GM12878 (cell line): ENCODE results near the gene PRKAR1A. TPM values are rescaled to one million over a fixed set of nuclear protein-coding genes. Genes with fewer than 3 reads are reported as not detected.

Experiments used
- ATAC-seq: fragments of 200-7000 bp; cut with Tn5 transposase; 3 replicates; pipeline ENCODE4 v1.9.1; 2020; ENCODE audit warnings: mild to moderate bottlenecking, moderate library complexity
- BruUV-seq: library from RNA; stranded (reverse); fragments of 400-500 nt; replicated peaks from 2 replicates; lab custom pipeline; 2021; lab: Mats Ljungman, UMichigan
- CTCF ChIA-PET: fragments of 300-600 bp; sonication (Branson Sonifier 250); formaldehyde crosslinking; extraction: SDS; loops from one replicate; lab custom pipeline; 2021; ENCODE audit warnings: inconsistent platforms; lab: Yijun Ruan, JAX
- POLR2A ChIA-PET: fragments of 350-600 bp; formaldehyde crosslinking; extraction: SDS; loops from one replicate; lab custom pipeline; 2021; ENCODE audit warnings: inconsistent platforms; lab: Charles Lee
- RAD21 ChIA-PET: fragments of 300-600 bp; sonication (Branson Sonifier 250); formaldehyde crosslinking; loops from one replicate; lab custom pipeline; 2023; ENCODE audit warnings: antibody characterized with exemption; ENCODE audit not compliant: unreplicated experiment; lab: Charles Lee
- SMC1A ChIA-PET: fragments of 300-600 bp; sonication (Branson Sonifier 250); formaldehyde crosslinking; loops from one replicate; lab custom pipeline; 2023; ENCODE audit not compliant: unreplicated experiment, uncharacterized antibody; lab: Charles Lee
- DNase-seq: peaks from one replicate; pipeline ENCODE4 v3.0.0-alpha.2; 2011; ENCODE audit warnings: low read depth, low spot score
- FAIRE-seq: peaks from 3 replicates; lab custom pipeline; 2011; peaks lifted over from hg19 to GRCh38; lab: Jason Lieb, UNC
- H2AFZ ChIP-seq: 2 replicates; pipeline ENCODE4 v1.6.0; 2011; ENCODE audit warnings: low read depth, low read length, control low read depth; ENCODE audit not compliant: control insufficient read depth
- H3K27ac ChIP-seq: 2 replicates; pipeline ENCODE4 v1.5.1; 2011; ENCODE audit warnings: control low read depth; ENCODE audit not compliant: control insufficient read depth, insufficient read depth
- H3K27me3 ChIP-seq, 2 experiments: replicated peaks in 1 of 2; 2 replicates each; pipeline versions ENCODE4 v1.6.0 to v1.6.1; 2011; ENCODE audit warnings: low read length in 1 of 2; ENCODE audit not compliant: control insufficient read depth in 2 of 2, insufficient read depth in 2 of 2
- H3K36me3 ChIP-seq, 2 experiments: 2 replicates each; pipeline ENCODE4 v1.5.1; 2011; ENCODE audit warnings: low read length in 1 of 2; ENCODE audit not compliant: control insufficient read depth in 2 of 2, insufficient read depth in 2 of 2
- H3K4me1 ChIP-seq: 2 replicates; pipeline ENCODE4 v1.6.1; 2011; ENCODE audit warnings: mild to moderate bottlenecking, low read length, moderate library complexity, mixed read lengths; ENCODE audit not compliant: control insufficient read depth, insufficient read depth
- H3K4me2 ChIP-seq: 2 replicates; pipeline ENCODE4 v1.6.0; 2011; ENCODE audit warnings: control low read depth; ENCODE audit not compliant: control insufficient read depth, insufficient read depth
- H3K4me3 ChIP-seq: fragments of 200-600 bp; sonication (generic); 2 replicates; pipeline ENCODE4 v1.5.1; 2016
- H3K79me2 ChIP-seq: 2 replicates; pipeline ENCODE4 v1.6.0; 2011; ENCODE audit warnings: low read length; ENCODE audit not compliant: control insufficient read depth, insufficient read depth
- H3K9ac ChIP-seq: 2 replicates; pipeline ENCODE4 v1.8.0; 2011; ENCODE audit warnings: low read length, control low read depth, mixed read lengths; ENCODE audit not compliant: control insufficient read depth, insufficient read depth
- H3K9me3 ChIP-seq: replicated peaks from 3 replicates; pipeline ENCODE4 v1.5.1; 2011; ENCODE audit warnings: mild to moderate bottlenecking, low read length; ENCODE audit not compliant: control insufficient read depth, insufficient read depth
- H4K20me1 ChIP-seq: 2 replicates; pipeline ENCODE4 v1.6.0; 2011; ENCODE audit not compliant: control insufficient read depth, insufficient read depth
- CHD1 ChIP-seq: IDR thresholded peaks from 2 replicates; pipeline ENCODE4 v1.6.1; 2012; ENCODE audit warnings: low read depth, low read length, improper control_type of control experiment
- FOXK2 ChIP-seq: fragments of 450-650 bp; IDR thresholded peaks from 2 replicates; pipeline ENCODE4 v1.6.1; 2017; ENCODE audit warnings: mild to moderate bottlenecking, moderate library complexity
- GATAD2B ChIP-seq: fragments of 450-650 bp; conservative IDR thresholded peaks from 2 replicates; pipeline ENCODE4 v1.6.1; 2017; ENCODE audit warnings: low read depth, mild to moderate bottlenecking, moderate library complexity
- IRF3 ChIP-seq: fragments of 450-650 bp; IDR thresholded peaks from 2 replicates; pipeline ENCODE4 v1.6.1; 2014; ENCODE audit warnings: mild to moderate bottlenecking
- KAT2A ChIP-seq: conservative IDR thresholded peaks from 2 replicates; pipeline ENCODE4 v1.6.1; 2011; ENCODE audit warnings: low read depth, low read length; ENCODE audit not compliant: control insufficient read depth
- MXI1 ChIP-seq: fragments of 150-350 bp; IDR thresholded peaks from 2 replicates; pipeline ENCODE4 v1.6.1; 2011; ENCODE audit warnings: low read depth, mild to moderate bottlenecking, inconsistent platforms, low read length, improper control_type of control experiment
- NFYA ChIP-seq: IDR thresholded peaks from 2 replicates; pipeline ENCODE4 v1.6.1; 2011; ENCODE audit warnings: low read depth, mild to moderate bottlenecking, low read length, improper control_type of control experiment, borderline replicate concordance
- NKRF ChIP-seq: fragments of 450-650 bp; conservative IDR thresholded peaks from 2 replicates; pipeline ENCODE4 v1.6.1; 2017; ENCODE audit warnings: mild to moderate bottlenecking, moderate library complexity
- PAX8 ChIP-seq: fragments of 450-650 bp; IDR thresholded peaks from 2 replicates; pipeline ENCODE4 v1.6.1; 2017; ENCODE audit warnings: mild to moderate bottlenecking, moderate library complexity
- RAD51 ChIP-seq: fragments of 450-650 bp; IDR thresholded peaks from 2 replicates; pipeline ENCODE4 v1.6.1; 2016; ENCODE audit warnings: moderate library complexity, mild to moderate bottlenecking, inconsistent platforms
- SIX5 ChIP-seq: IDR thresholded peaks from 2 replicates; pipeline ENCODE4 v1.6.1; 2011; ENCODE audit warnings: mild to moderate bottlenecking, low read depth, low read length, moderate library complexity; ENCODE audit not compliant: severe bottlenecking
- SMAD1 ChIP-seq: fragments of 450-650 bp; IDR thresholded peaks from 2 replicates; pipeline ENCODE4 v1.6.1; 2018; ENCODE audit warnings: mild to moderate bottlenecking, low read depth; ENCODE audit not compliant: partially characterized antibody
- TCF7 ChIP-seq: IDR thresholded peaks from 2 replicates; pipeline ENCODE4 v1.6.1; 2014; ENCODE audit warnings: antibody characterized with exemption, borderline replicate concordance
- ZBTB33 ChIP-seq: fragments of 450-650 bp; IDR thresholded peaks from 2 replicates; pipeline ENCODE4 v1.6.1; 2017; ENCODE audit warnings: mild to moderate bottlenecking
- ZNF24 ChIP-seq: fragments of 450-650 bp; IDR thresholded peaks from 2 replicates; pipeline ENCODE4 v1.6.1; 2017; ENCODE audit warnings: antibody characterized with exemption, mild to moderate bottlenecking
- ZNF622 ChIP-seq: fragments of 450-650 bp; IDR thresholded peaks from 2 replicates; pipeline ENCODE4 v1.6.1; 2017; ENCODE audit warnings: mild to moderate bottlenecking, inconsistent platforms
- WGBS: methylation state at CpG from one replicate; pipeline ENCODE4 v1.1.6; 2016; ENCODE audit warnings: low lambda C conversion rate; ENCODE audit not compliant: insufficient replicate concordance, insufficient coverage; ENCODE audit errors: missing lambda C conversion rate; 5-methylcytosine and 5-hydroxymethylcytosine counted together
- in situ Hi-C: fragments of 300-500 bp; cut with MboI; formaldehyde crosslinking; loops from 9 replicates; pipeline ENCODE4 v1.14.3; 2018; ENCODE audit warnings: mixed read lengths
- intact Hi-C: fragments of 100-400 bp; cut with micrococcal nuclease; formaldehyde crosslinking; loops from one replicate; pipeline ENCODE4 v1.14.2; 2022; ENCODE audit not compliant: unreplicated experiment
- polyA plus RNA-seq, 11 experiments: library from polyadenylated mRNA; depleted of rRNA in 4 of 11; unstranded in 6 of 11; stranded (reverse) in 5 of 11; fragments of >200 nt; fragmentation: Nextera tagmentation in 4 of 11; fragmentation: Illumina TruSeq in 1 of 11; extraction: Ambion mirVana in 4 of 11; extraction: Trizol in 1 of 11; gene quantifications; 1 replicate in 1 of 11; 2 replicates in 10 of 11; pipeline versions ENCODE4 v1.2.1 to v1.2.3, GENCODE V29; 2011 to 2016; ENCODE audit warnings: inconsistent platforms in 2 of 11, missing spikeins in 2 of 11, low read depth in 1 of 11
- total RNA-seq, 4 experiments: library from RNA; depleted of rRNA in 3 of 4; stranded (reverse); fragments of >200 nt in 3 of 4; fragmentation: Illumina TruSeq in 1 of 4; extraction: Trizol in 1 of 4; gene quantifications; 2 replicates each; pipeline versions ENCODE4 v1.2.1 to v1.2.3, GENCODE V29; 2013 to 2021

The PRKAR1A gene
- total and polyA plus RNA-seq, 10 of the 15 experiments (the other 5 are each of a cell fraction or from before 2014, with no cell fraction given), result 29.1 to 200 (median 125) TPM

- H3K4me3 ChIP-seq, result no peak overlapping the region
- no peaks in the 10 kb centered on the region for H4K20me1 ChIP-seq
- DNase-seq, result no peak
- CTCF ChIA-PET, result interaction anchor here (2.1 kb wide), 1 partner anchor 46 kb away, joined by 6 read pairs; no protein-coding TSS in a partner anchor
- H2AFZ ChIP-seq, result no peak overlapping the region
- no peak overlapping the region for H3K27ac ChIP-seq
- no peak overlapping the region for H3K9ac ChIP-seq
- intact Hi-C loops, result no loop called here
- no peak overlapping the region for H3K4me2 ChIP-seq
- no peaks in the 10 kb centered on the region for H3K79me2 ChIP-seq
- SMC1A ChIA-PET, result interaction anchor here (1.0 to 2.0 kb wide), 3 partner anchors 12 to 46 kb away, joined by 3 to 4 read pairs (median 3); no protein-coding TSS in a partner anchor
- POLR2A ChIA-PET, result no interaction called here
- H3K27me3 ChIP-seq, result no peaks in the 10 kb centered on the region; a peak in 1 of 4 replicates
- no peaks in the 10 kb centered on the region for H3K36me3 ChIP-seq
- no peak for FAIRE-seq
- RAD21 ChIA-PET, result no interaction called here
- in situ Hi-C loops, result no loop called here
- no peaks in the 10 kb centered on the region for H3K9me3 ChIP-seq
- BruUV-seq, result no TSS peak
- 47% methylated on average over 8 of the region's 8 CpGs for WGBS
- no peak for ATAC-seq
- H3K4me1 ChIP-seq, result no peaks in the 10 kb centered on the region
- no peak for TF ChIP-seq ZNF622
- no peak for TF ChIP-seq PAX8
- TF ChIP-seq TCF7, result no peak
- TF ChIP-seq IRF3, result no peak
- no peak for TF ChIP-seq SMAD1
- TF ChIP-seq ZBTB33, result no peak
- TF ChIP-seq MXI1, result no peak
- no peak for TF ChIP-seq KAT2A
- no peak for TF ChIP-seq NKRF
- TF ChIP-seq GATAD2B, result no peak
- no peak for TF ChIP-seq FOXK2
- no peak for TF ChIP-seq CHD1
- TF ChIP-seq SIX5, result no peak
- TF ChIP-seq NFYA, result no peak
- TF ChIP-seq RAD51, result no peak
- TF ChIP-seq ZNF24, result no peak
Observed at GRCh38 chr17:68567581-68567980, 55.4 kb downstream of the PRKAR1A start.
